ENCODE results near the gene OR51I2.

The OR51I2 gene

GRCh38 chr11:5486003-5486402, 36.9 kb downstream of the OR51I2 start:
- Histone ChIP-seq H2BK12ac (ENCODE audit: low read length in 2 of 2) (no peak overlapping the region), H3K27me3 (ENCODE audit: control insufficient read depth in 1 of 2, insufficient read depth in 1 of 2, low read length in 2 of 2) (no peaks in the 10 kb centered on the region), H3K4me2 (ENCODE audit: low read length, poor library complexity, severe bottlenecking) (no peak overlapping the region), H3K4me1 (ENCODE audit: control insufficient read depth, insufficient read depth, low read depth, low read length) (no peaks in the 10 kb centered on the region), H2AFZ (ENCODE audit: low read depth, low read length) (no peak overlapping the region), H2AK5ac (ENCODE audit: low read length, severe bottlenecking) (no peak overlapping the region), H3K4me3 (ENCODE audit: insufficient read depth in 1 of 2, low read depth in 1 of 2, low read length in 2 of 2) (no peak overlapping the region), H2BK15ac (ENCODE audit: low read depth, poor library complexity, severe bottlenecking) (no peak overlapping the region), H3K18ac (ENCODE audit: low read depth in 1 of 2, low read length in 2 of 2) (no peak overlapping the region), H3K4ac (ENCODE audit: low read depth in 1 of 2, low read length in 2 of 2) (no peak overlapping the region), H4K91ac (ENCODE audit: low read length) (no peak overlapping the region), H3K79me1 (replicated peaks; ENCODE audit: low read length, poor library complexity, severe bottlenecking) (no peaks in the 10 kb centered on the region), H3K23ac (ENCODE audit: low read length in 2 of 2) (no peak overlapping the region), H3K14ac (ENCODE audit: low read length in 2 of 2) (no peak overlapping the region), H3K27ac (ENCODE audit: low read length, poor library complexity, severe bottlenecking) (no peak overlapping the region), H4K8ac (ENCODE audit: low read length) (no peak overlapping the region), H3K36me3 (ENCODE audit: control insufficient read depth in 1 of 2, insufficient read depth in 2 of 2, low read depth in 1 of 2, low read length in 2 of 2) (no peaks in the 10 kb centered on the region), H2BK120ac (ENCODE audit: low read depth, low read length) (no peak overlapping the region), H2BK5ac (ENCODE audit: low read depth, low read length, poor library complexity, severe bottlenecking) (no peak overlapping the region), H3K9me3 (ENCODE audit: control insufficient read depth, low read length) (no peaks in the 10 kb centered on the region), H3K9ac (ENCODE audit: low read length) (no peak overlapping the region)
- DNase-seq = no peak
- WGBS = 95% methylated on average over 3 of the region's 3 CpGs

GRCh38 chr11:5486421-5486820, 37.3 kb downstream of the OR51I2 start:
- H3K14ac ChIP-seq (ENCODE audit: low read length in 2 of 2) = no peak overlapping the region
- H3K27ac ChIP-seq (ENCODE audit: low read length, poor library complexity, severe bottlenecking) = no peak overlapping the region
- H2BK12ac ChIP-seq (ENCODE audit: low read length in 2 of 2) = no peak overlapping the region

GRCh38 chr11:5488385-5488784, 39.3 kb downstream of the OR51I2 start, which contains the start of gene OR52D1:
Gene OR52D1 (plus strand): TSS chr11:5488685. CDS start chr11:5488707, 22 bp downstream.
- no peaks in the 10 kb centered on the region for H3K27me3 ChIP-seq (ENCODE audit: control insufficient read depth in 1 of 2, insufficient read depth in 1 of 2, low read length in 2 of 2)
- H3K4me2 ChIP-seq (ENCODE audit: low read length, poor library complexity, severe bottlenecking) = no peak within 1 kb of the TSS
- DNase-seq = no peak
- H3K4ac ChIP-seq (ENCODE audit: low read depth in 1 of 2, low read length in 2 of 2) = no peak within 1 kb of the TSS
- no peak within 1 kb of the TSS for H3K23ac ChIP-seq (ENCODE audit: low read length in 2 of 2)
- no peak within 1 kb of the TSS for H2AFZ ChIP-seq (ENCODE audit: low read depth, low read length)
- H3K4me3 ChIP-seq (ENCODE audit: insufficient read depth in 1 of 2, low read depth in 1 of 2, low read length in 2 of 2) = no peak within 1 kb of the TSS
- no peaks in the 10 kb centered on the region for H3K4me1 ChIP-seq (ENCODE audit: control insufficient read depth, insufficient read depth, low read depth, low read length)
- no peak within 1 kb of the TSS for H2BK15ac ChIP-seq (ENCODE audit: low read depth, poor library complexity, severe bottlenecking)
- no peak within 1 kb of the TSS for H2BK120ac ChIP-seq (ENCODE audit: low read depth, low read length)
- H4K91ac ChIP-seq (ENCODE audit: low read length) = no peak within 1 kb of the TSS
- H2BK12ac ChIP-seq (ENCODE audit: low read length in 2 of 2) = no peak within 1 kb of the TSS
- no peaks in the 10 kb centered on the region for H3K36me3 ChIP-seq (ENCODE audit: control insufficient read depth in 1 of 2, insufficient read depth in 2 of 2, low read depth in 1 of 2, low read length in 2 of 2)
- H3K27ac ChIP-seq (ENCODE audit: low read length, poor library complexity, severe bottlenecking) = no peak within 1 kb of the TSS
- no peak within 1 kb of the TSS for H4K8ac ChIP-seq (ENCODE audit: low read length)
- no peak within 1 kb of the TSS for H2AK5ac ChIP-seq (ENCODE audit: low read length, severe bottlenecking)
- H3K9ac ChIP-seq (ENCODE audit: low read length) = no peak within 1 kb of the TSS
- no peaks in the 10 kb centered on the region for H3K9me3 ChIP-seq (ENCODE audit: control insufficient read depth, low read length)
- H3K18ac ChIP-seq (ENCODE audit: low read depth in 1 of 2, low read length in 2 of 2) = no peak within 1 kb of the TSS
- H3K14ac ChIP-seq (ENCODE audit: low read length in 2 of 2) = no peak within 1 kb of the TSS
- H3K79me1 ChIP-seq (replicated peaks; ENCODE audit: low read length, poor library complexity, severe bottlenecking) = no peaks in the 10 kb centered on the region
- H2BK5ac ChIP-seq (ENCODE audit: low read depth, low read length, poor library complexity, severe bottlenecking) = no peak within 1 kb of the TSS

More at GRCh38 chr11:5486421-5486820, 37.3 kb downstream of the OR51I2 start:
- Histone ChIP-seq H3K18ac (ENCODE audit: low read depth in 1 of 2, low read length in 2 of 2) (no peak overlapping the region), H3K4me2 (ENCODE audit: low read length, poor library complexity, severe bottlenecking) (no peak overlapping the region), H3K36me3 (ENCODE audit: control insufficient read depth in 1 of 2, insufficient read depth in 2 of 2, low read depth in 1 of 2, low read length in 2 of 2) (no peaks in the 10 kb centered on the region), H3K23ac (ENCODE audit: low read length in 2 of 2) (no peak overlapping the region), H2BK120ac (ENCODE audit: low read depth, low read length) (no peak overlapping the region), H4K8ac (ENCODE audit: low read length) (no peak overlapping the region), H2AK5ac (ENCODE audit: low read length, severe bottlenecking) (no peak overlapping the region), H4K91ac (ENCODE audit: low read length) (no peak overlapping the region), H2BK15ac (ENCODE audit: low read depth, poor library complexity, severe bottlenecking) (no peak overlapping the region), H3K4me3 (ENCODE audit: insufficient read depth in 1 of 2, low read depth in 1 of 2, low read length in 2 of 2) (no peak overlapping the region), H3K27me3 (ENCODE audit: control insufficient read depth in 1 of 2, insufficient read depth in 1 of 2, low read length in 2 of 2) (no peaks in the 10 kb centered on the region), H3K79me1 (replicated peaks; ENCODE audit: low read length, poor library complexity, severe bottlenecking) (no peaks in the 10 kb centered on the region), H2AFZ (ENCODE audit: low read depth, low read length) (no peak overlapping the region), H3K9ac (ENCODE audit: low read length) (no peak overlapping the region), H3K4me1 (ENCODE audit: control insufficient read depth, insufficient read depth, low read depth, low read length) (no peaks in the 10 kb centered on the region), H3K4ac (ENCODE audit: low read depth in 1 of 2, low read length in 2 of 2) (no peak overlapping the region), H2BK5ac (ENCODE audit: low read depth, low read length, poor library complexity, severe bottlenecking) (no peak overlapping the region), H3K9me3 (ENCODE audit: control insufficient read depth, low read length) (no peaks in the 10 kb centered on the region)
- 72% methylated on average over 3 of the region's 3 CpGs for WGBS
- no peak for DNase-seq

GRCh38 chr11:5488798-5489399, 39.8 kb downstream of the OR51I2 start:
- Histone ChIP-seq H3K23ac (ENCODE audit: low read length in 2 of 2) (no peak overlapping the region), H4K8ac (ENCODE audit: low read length) (no peak overlapping the region), H3K9me3 (ENCODE audit: control insufficient read depth, low read length) (no peaks in the 10 kb centered on the region), H3K27me3 (ENCODE audit: control insufficient read depth in 1 of 2, insufficient read depth in 1 of 2, low read length in 2 of 2) (no peaks in the 10 kb centered on the region), H2BK5ac (ENCODE audit: low read depth, low read length, poor library complexity, severe bottlenecking) (no peak overlapping the region), H2BK15ac (ENCODE audit: low read depth, poor library complexity, severe bottlenecking) (no peak overlapping the region), H2AFZ (ENCODE audit: low read depth, low read length) (no peak overlapping the region), H3K14ac (ENCODE audit: low read length in 2 of 2) (no peak overlapping the region), H2BK12ac (ENCODE audit: low read length in 2 of 2) (no peak overlapping the region), H3K36me3 (ENCODE audit: control insufficient read depth in 1 of 2, insufficient read depth in 2 of 2, low read depth in 1 of 2, low read length in 2 of 2) (no peaks in the 10 kb centered on the region), H2AK5ac (ENCODE audit: low read length, severe bottlenecking) (no peak overlapping the region), H3K9ac (ENCODE audit: low read length) (no peak overlapping the region), H2BK120ac (ENCODE audit: low read depth, low read length) (no peak overlapping the region), H3K79me1 (replicated peaks; ENCODE audit: low read length, poor library complexity, severe bottlenecking) (no peaks in the 10 kb centered on the region), H3K4me1 (ENCODE audit: control insufficient read depth, insufficient read depth, low read depth, low read length) (no peaks in the 10 kb centered on the region), H4K91ac (ENCODE audit: low read length) (no peak overlapping the region), H3K27ac (ENCODE audit: low read length, poor library complexity, severe bottlenecking) (no peak overlapping the region), H3K18ac (ENCODE audit: low read depth in 1 of 2, low read length in 2 of 2) (no peak overlapping the region), H3K4me3 (ENCODE audit: insufficient read depth in 1 of 2, low read depth in 1 of 2, low read length in 2 of 2) (no peak overlapping the region), H3K4me2 (ENCODE audit: low read length, poor library complexity, severe bottlenecking) (no peak overlapping the region), H3K4ac (ENCODE audit: low read depth in 1 of 2, low read length in 2 of 2) (no peak overlapping the region)
- WGBS = 94% methylated on average over 4 of the region's 4 CpGs
- DNase-seq = no peak
